ENCODE data around the gene ZFYVE19. TPM values are rescaled to one million over a fixed set of nuclear protein-coding genes. Genes with fewer than 3 reads are reported as not detected.

The ZFYVE19 gene
- total and polyA plus RNA-seq, 2 donors from 2014 or later: 18.7 to 37.5 TPM

DNA sequence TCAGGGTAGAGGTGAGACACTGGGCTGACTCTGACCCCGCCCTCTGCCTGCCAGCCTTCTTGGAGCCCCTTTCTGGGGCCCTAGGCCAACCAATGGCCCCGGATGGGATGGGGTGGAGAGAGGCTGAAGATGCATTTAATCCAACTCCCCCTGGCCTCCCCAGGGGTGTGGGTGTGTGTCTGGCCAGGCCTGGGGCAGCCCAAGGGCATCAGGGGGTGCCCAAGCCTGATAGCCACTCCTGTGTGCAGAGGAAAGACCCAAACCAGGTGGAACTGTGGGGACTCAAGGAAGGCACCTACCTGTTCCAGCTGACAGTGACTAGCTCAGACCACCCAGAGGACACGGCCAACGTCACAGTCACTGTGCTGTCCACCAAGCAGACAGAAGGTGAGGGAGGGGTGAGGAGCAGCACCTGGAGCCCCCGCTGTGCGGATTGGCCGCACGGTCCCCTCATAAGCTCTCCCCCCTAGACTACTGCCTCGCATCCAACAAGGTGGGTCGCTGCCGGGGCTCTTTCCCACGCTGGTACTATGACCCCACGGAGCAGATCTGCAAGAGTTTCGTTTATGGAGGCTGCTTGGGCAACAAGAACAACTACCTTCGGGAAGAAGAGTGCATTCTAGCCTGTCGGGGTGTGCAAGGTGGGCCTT is 46.5 kb downstream of the ZFYVE19 start:
- Histone ChIP-seq H3K36me3 (ENCODE audit: control insufficient read depth in 2 of 3, insufficient read depth in 3 of 3, low read length in 3 of 3) (peaks cover 0 to 34% (median 19%) of the 10 kb centered on the region in 3 donors), H3K4me1 (ENCODE audit: control insufficient read depth in 2 of 3, insufficient read depth in 2 of 3, low read depth in 1 of 3, low read length in 3 of 3) (no peaks in the 10 kb centered on the region), H3K27me3 (ENCODE audit: control insufficient read depth, insufficient read depth, low read length) (no peaks in the 10 kb centered on the region), H3K9ac (ENCODE audit: low read length in 3 of 3) (no peak overlapping the region), H3K4me3 (ENCODE audit: low read length in 3 of 3) (no peak overlapping the region), H3K9me3 (ENCODE audit: control insufficient read depth in 2 of 3, insufficient read depth in 1 of 3, low read length in 3 of 3) (no peaks in the 10 kb centered on the region), H3K27ac (ENCODE audit: low read depth in 2 of 2, low read length in 2 of 2) (no peak overlapping the region)
- DNase-seq: peak in 1 of 5 donors; percentile 51
- TF ChIP-seq, protein P1, sequence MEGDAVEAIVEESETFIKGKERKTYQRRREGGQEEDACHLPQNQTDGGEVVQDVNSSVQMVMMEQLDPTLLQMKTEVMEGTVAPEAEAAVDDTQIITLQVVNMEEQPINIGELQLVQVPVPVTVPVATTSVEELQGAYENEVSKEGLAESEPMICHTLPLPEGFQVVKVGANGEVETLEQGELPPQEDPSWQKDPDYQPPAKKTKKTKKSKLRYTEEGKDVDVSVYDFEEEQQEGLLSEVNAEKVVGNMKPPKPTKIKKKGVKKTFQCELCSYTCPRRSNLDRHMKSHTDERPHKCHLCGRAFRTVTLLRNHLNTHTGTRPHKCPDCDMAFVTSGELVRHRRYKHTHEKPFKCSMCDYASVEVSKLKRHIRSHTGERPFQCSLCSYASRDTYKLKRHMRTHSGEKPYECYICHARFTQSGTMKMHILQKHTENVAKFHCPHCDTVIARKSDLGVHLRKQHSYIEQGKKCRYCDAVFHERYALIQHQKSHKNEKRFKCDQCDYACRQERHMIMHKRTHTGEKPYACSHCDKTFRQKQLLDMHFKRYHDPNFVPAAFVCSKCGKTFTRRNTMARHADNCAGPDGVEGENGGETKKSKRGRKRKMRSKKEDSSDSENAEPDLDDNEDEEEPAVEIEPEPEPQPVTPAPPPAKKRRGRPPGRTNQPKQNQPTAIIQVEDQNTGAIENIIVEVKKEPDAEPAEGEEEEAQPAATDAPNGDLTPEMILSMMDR (IDR thresholded peaks at IDR 0.05; ENCODE audit: borderline replicate concordance, extremely low read depth, insufficient read depth): no peak
- intact Hi-C loops (cut with DNase I): no loop called here
- no peak for FAIRE-seq

DNA sequence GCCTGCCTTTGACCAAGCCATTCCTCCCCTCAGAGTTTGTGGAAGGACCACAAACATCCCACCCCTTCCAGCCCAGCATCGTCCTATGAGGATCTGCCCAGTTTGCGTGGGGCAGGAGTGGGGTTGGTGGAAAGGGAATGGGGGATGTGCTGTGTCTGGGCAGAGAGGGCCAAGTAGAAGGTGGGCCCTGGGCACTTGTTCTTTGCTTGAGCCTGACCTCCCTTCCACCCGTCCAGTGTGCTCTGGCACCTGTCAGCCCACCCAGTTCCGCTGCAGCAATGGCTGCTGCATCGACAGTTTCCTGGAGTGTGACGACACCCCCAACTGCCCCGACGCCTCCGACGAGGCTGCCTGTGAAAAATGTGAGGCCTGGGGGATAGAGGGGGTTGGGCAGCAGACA is 47.3 kb downstream of the ZFYVE19 start:
- Histone ChIP-seq H3K4me3 (ENCODE audit: low read length in 3 of 3) (no peak overlapping the region), H3K9me3 (ENCODE audit: control insufficient read depth in 2 of 3, insufficient read depth in 1 of 3, low read length in 3 of 3) (no peaks in the 10 kb centered on the region), H3K36me3 (ENCODE audit: control insufficient read depth in 2 of 3, insufficient read depth in 3 of 3, low read length in 3 of 3) (peaks cover 0 to 34% (median 19%) of the 10 kb centered on the region in 3 donors), H3K27me3 (ENCODE audit: control insufficient read depth, insufficient read depth, low read length) (no peaks in the 10 kb centered on the region), H3K9ac (ENCODE audit: low read length in 3 of 3) (no peak overlapping the region), H3K27ac (ENCODE audit: low read depth in 2 of 2, low read length in 2 of 2) (no peak overlapping the region), H3K4me1 (ENCODE audit: control insufficient read depth in 2 of 3, insufficient read depth in 2 of 3, low read depth in 1 of 3, low read length in 3 of 3) (peaks cover 0 to under 1% (median 0%) of the 10 kb centered on the region in 3 donors)
- DNase-seq (peak in 1 of 5 donors; percentile 42), FAIRE-seq (no peak)
- TF ChIP-seq, protein P1 (IDR thresholded peaks at IDR 0.05; ENCODE audit: borderline replicate concordance, extremely low read depth, insufficient read depth): no peak
- intact Hi-C loops (cut with DNase I): no loop called here

DNA sequence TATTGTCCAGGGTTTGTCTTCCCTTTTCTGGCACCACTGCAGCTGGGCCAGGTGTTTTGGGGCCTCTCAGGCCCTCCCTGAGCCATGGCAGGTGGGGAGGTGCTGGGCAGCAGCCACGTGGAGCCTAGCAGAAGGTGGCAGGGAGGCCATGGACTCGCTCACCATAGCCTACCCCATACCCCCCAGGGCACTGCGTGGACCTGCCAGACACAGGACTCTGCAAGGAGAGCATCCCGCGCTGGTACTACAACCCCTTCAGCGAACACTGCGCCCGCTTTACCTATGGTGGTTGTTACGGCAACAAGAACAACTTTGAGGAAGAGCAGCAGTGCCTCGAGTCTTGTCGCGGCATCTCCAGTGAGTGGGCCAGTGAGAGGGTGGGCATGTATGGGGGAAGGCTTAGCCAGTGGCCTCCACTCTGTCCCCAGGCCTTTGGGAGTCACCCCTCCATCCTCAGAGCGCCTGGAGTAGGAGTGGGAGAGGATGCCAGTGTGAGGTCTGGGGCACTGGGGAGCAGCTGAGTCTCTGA is 48.9 kb downstream of the ZFYVE19 start:
- no peak for FAIRE-seq
- Histone ChIP-seq H3K4me1 (ENCODE audit: control insufficient read depth in 2 of 3, insufficient read depth in 2 of 3, low read depth in 1 of 3, low read length in 3 of 3) (peaks cover 0 to 3% (median 0%) of the 10 kb centered on the region in 3 donors), H3K4me3 (ENCODE audit: low read length in 3 of 3) (no peak overlapping the region), H3K9me3 (ENCODE audit: control insufficient read depth in 2 of 3, insufficient read depth in 1 of 3, low read length in 3 of 3) (no peaks in the 10 kb centered on the region), H3K9ac (ENCODE audit: low read length in 3 of 3) (no peak overlapping the region), H3K27ac (ENCODE audit: low read depth in 2 of 2, low read length in 2 of 2) (no peak overlapping the region), H3K27me3 (ENCODE audit: control insufficient read depth, insufficient read depth, low read length) (no peaks in the 10 kb centered on the region), H3K36me3 (ENCODE audit: control insufficient read depth in 2 of 3, insufficient read depth in 3 of 3, low read length in 3 of 3) (peaks cover 0 to 34% (median 17%) of the 10 kb centered on the region in 3 donors)
- intact Hi-C loops (cut with DNase I): no loop called here
- peak in 1 of 5 donors; percentile 46 for DNase-seq
- TF ChIP-seq, protein P1 (IDR thresholded peaks at IDR 0.05; ENCODE audit: borderline replicate concordance, extremely low read depth, insufficient read depth): no peak

All from kidney (tissue), 14 donors.